H1 (cell line): ENCODE measurements around the gene RERE. TPM values are rescaled to one million over a fixed set of nuclear protein-coding genes. Genes with fewer than 3 reads are reported as not detected.

Experiments
- CTCF ChIA-PET: fragments of 300-600 bp; sonication (Branson Sonifier 250); formaldehyde crosslinking; loops from one replicate; lab custom pipeline; 2021; ENCODE audit not compliant: partially characterized antibody; lab: Charles Lee
- POLR2A ChIA-PET: fragments of 300-600 bp; sonication (Branson Sonifier 250); formaldehyde crosslinking; loops from one replicate; lab custom pipeline; 2021; ENCODE audit warnings: inconsistent platforms; ENCODE audit not compliant: partially characterized antibody; lab: Charles Lee
- DNase-seq, 2 experiments: peaks; one replicate each; pipeline versions ENCODE4 v3.0.0 to v3.0.0-alpha.2; 2010 to 2022; ENCODE audit warnings: low spot score in 2 of 2, low read depth in 1 of 2, mixed read lengths in 1 of 2
- FAIRE-seq: peaks from 2 replicates; lab custom pipeline; 2011; peaks lifted over from hg19 to GRCh38; lab: Jason Lieb, UNC
- H2AFZ ChIP-seq: 2 replicates; pipeline ENCODE4 v1.8.1; 2012; ENCODE audit warnings: low read length, inconsistent platforms
- H2AK5ac ChIP-seq: 2 replicates; pipeline ENCODE4 v1.6.1; 2013; ENCODE audit warnings: low read depth, low read length
- H2BK120ac ChIP-seq: replicated peaks from 2 replicates; pipeline ENCODE3; 2013; ENCODE audit warnings: low read depth, low read length, inconsistent platforms
- H2BK12ac ChIP-seq: 2 replicates; pipeline ENCODE4 v1.6.1; 2013; ENCODE audit warnings: low read depth, low read length
- H2BK15ac ChIP-seq: 2 replicates; pipeline ENCODE4 v1.6.1; 2013; ENCODE audit warnings: low read length
- H2BK20ac ChIP-seq: 2 replicates; pipeline ENCODE4 v1.6.1; 2013; ENCODE audit warnings: low read length
- H2BK5ac ChIP-seq: 2 replicates; pipeline ENCODE4 v1.6.1; 2013; ENCODE audit warnings: low read depth, low read length
- H3K14ac ChIP-seq: 2 replicates; pipeline ENCODE4 v1.6.1; 2013; ENCODE audit warnings: inconsistent platforms; ENCODE audit not compliant: insufficient read length
- H3K18ac ChIP-seq: 2 replicates; pipeline ENCODE4 v1.6.1; 2013; ENCODE audit warnings: low read length; ENCODE audit errors: extremely low read depth
- H3K23ac ChIP-seq: 2 replicates; pipeline ENCODE4 v1.6.1; 2013; ENCODE audit warnings: inconsistent platforms; ENCODE audit not compliant: insufficient read length
- H3K23me2 ChIP-seq: 2 replicates; pipeline ENCODE4 v1.6.1; 2013; ENCODE audit warnings: low read depth, low read length
- H3K27ac ChIP-seq: 2 replicates; pipeline ENCODE4 v1.6.1; 2011; ENCODE audit warnings: low read depth, low read length, inconsistent platforms
- H3K27me3 ChIP-seq, 4 experiments: replicated peaks in 1 of 4; 1 replicate in 1 of 4; 2 replicates in 3 of 4; pipeline versions ENCODE4 v1.6.1 to v1.8.1; 2011 to 2013; ENCODE audit warnings: low read length in 3 of 4, mild to moderate bottlenecking in 3 of 4, inconsistent platforms in 2 of 4, mixed read lengths in 2 of 4, moderate library complexity in 1 of 4; ENCODE audit not compliant: control insufficient read depth in 3 of 4, insufficient read depth in 3 of 4; ENCODE audit errors: extremely low read depth in 1 of 4
- H3K36me3 ChIP-seq, 4 experiments: 2 replicates each; pipeline versions ENCODE4 v1.6.1 to v1.8.1; 2011 to 2013; ENCODE audit warnings: mild to moderate bottlenecking in 4 of 4, low read length in 3 of 4, moderate library complexity in 2 of 4, control low read depth in 1 of 4, inconsistent platforms in 1 of 4; ENCODE audit not compliant: insufficient read depth in 4 of 4, control insufficient read depth in 2 of 4
- H3K4ac ChIP-seq: replicated peaks from 2 replicates; pipeline ENCODE3; 2013; ENCODE audit warnings: low read length, low read depth, mixed read lengths, inconsistent platforms; ENCODE audit not compliant: insufficient read length
- H3K4me1 ChIP-seq, 4 experiments: replicated peaks in 1 of 4; 1 replicate in 1 of 4; 2 replicates in 3 of 4; pipeline versions ENCODE4 v1.6.1 to v1.8.1; 2011 to 2013; ENCODE audit warnings: low read length in 3 of 4, inconsistent platforms in 2 of 4, mixed read lengths in 1 of 4; ENCODE audit not compliant: insufficient read depth in 4 of 4, control insufficient read depth in 3 of 4
- H3K4me2 ChIP-seq, 2 experiments: 2 replicates each; pipeline versions ENCODE4 v1.6.1 to v1.8.1; 2011 to 2013; ENCODE audit warnings: low read depth in 2 of 2, low read length in 2 of 2, control low read depth in 1 of 2, inconsistent platforms in 1 of 2, mild to moderate bottlenecking in 1 of 2; ENCODE audit not compliant: insufficient read depth in 1 of 2
- H3K4me3 ChIP-seq, 4 experiments: fragments of 200-600, 300-600 bp in 1 of 4; sonication (generic), shearing (Covaris generic), sonication (Bioruptor Twin) in 1 of 4; 2 replicates each; pipeline versions ENCODE4 v1.5.1 to v1.8.1; 2011 to 2016; ENCODE audit warnings: low read length in 4 of 4, low read depth in 3 of 4, control low read depth in 2 of 4, inconsistent platforms in 2 of 4, mild to moderate bottlenecking in 2 of 4, mixed read lengths in 1 of 4, moderate library complexity in 1 of 4; ENCODE audit not compliant: insufficient read depth in 2 of 4; ENCODE audit errors: extremely low read depth in 1 of 4
- H3K56ac ChIP-seq: replicated peaks from 2 replicates; pipeline ENCODE3; 2013; ENCODE audit warnings: low read depth, mild to moderate bottlenecking, mixed read lengths, low read length, inconsistent platforms; ENCODE audit not compliant: insufficient read length
- H3K79me1 ChIP-seq: 2 replicates; pipeline ENCODE4 v1.6.1; 2013; ENCODE audit warnings: low read depth, low read length, control low read depth
- H3K79me2 ChIP-seq, 2 experiments: 2 replicates each; pipeline versions ENCODE4 v1.6.1 to v1.8.1; 2012 to 2013; ENCODE audit warnings: low read length in 2 of 2, mild to moderate bottlenecking in 2 of 2, inconsistent platforms in 1 of 2; ENCODE audit not compliant: insufficient read depth in 2 of 2, control insufficient read depth in 1 of 2
- H3K9ac ChIP-seq, 4 experiments: replicated peaks in 1 of 4; 1 replicate in 1 of 4; 2 replicates in 3 of 4; pipeline versions ENCODE4 v1.6.1 to v1.8.1; 2011 to 2013; ENCODE audit warnings: low read depth in 3 of 4, low read length in 3 of 4, control low read depth in 2 of 4, mild to moderate bottlenecking in 2 of 4, moderate library complexity in 2 of 4, inconsistent platforms in 1 of 4; ENCODE audit errors: extremely low read depth in 1 of 4
- H3K9me3 ChIP-seq, 2 experiments: 2 replicates each; pipeline versions ENCODE4 v1.6.1 to v1.8.1; 2012 to 2013; ENCODE audit warnings: mild to moderate bottlenecking in 2 of 2, moderate library complexity in 2 of 2, control low read depth in 1 of 2, inconsistent platforms in 1 of 2, low read depth in 1 of 2, low read length in 1 of 2, mixed read lengths in 1 of 2; ENCODE audit not compliant: insufficient read depth in 2 of 2
- H4K20me1 ChIP-seq, 2 experiments: replicated peaks in 1 of 2; 2 replicates each; pipeline versions ENCODE3 to v1.8.1; 2011 to 2013; ENCODE audit warnings: inconsistent platforms in 2 of 2, low read length in 2 of 2, mild to moderate bottlenecking in 1 of 2; ENCODE audit not compliant: insufficient read depth in 2 of 2, control insufficient read depth in 1 of 2
- H4K5ac ChIP-seq: 2 replicates; pipeline ENCODE4 v1.6.1; 2013; ENCODE audit warnings: low read length, low read depth, mixed read lengths, inconsistent platforms; ENCODE audit not compliant: insufficient read length
- H4K8ac ChIP-seq: 2 replicates; pipeline ENCODE4 v1.8.0; 2013; ENCODE audit warnings: mild to moderate bottlenecking, moderate library complexity, low read length, inconsistent platforms; ENCODE audit not compliant: insufficient read depth; ENCODE audit errors: extremely low read depth
- H4K91ac ChIP-seq: replicated peaks from 2 replicates; pipeline ENCODE3; 2013; ENCODE audit warnings: low read length, mixed read lengths, inconsistent platforms; ENCODE audit not compliant: insufficient read length
- ATF3 ChIP-seq: IDR thresholded peaks from 2 replicates; pipeline ENCODE4 v1.6.1; 2011; ENCODE audit warnings: low read depth, mild to moderate bottlenecking, low read length; ENCODE audit not compliant: insufficient read depth
- CBX8 ChIP-seq: fragments of 300-800, 300-1000 bp; sonication (generic); IDR thresholded peaks from 2 replicates; pipeline ENCODE4 v1.7.1; 2016; ENCODE audit warnings: low read depth, low read length, borderline replicate concordance
- EP300 ChIP-seq, 2 experiments: IDR thresholded peaks; 1 replicate in 1 of 2; 2 replicates in 1 of 2; pipeline ENCODE4 v1.6.1; 2011 to 2012; ENCODE audit warnings: low read depth in 2 of 2, low read length in 2 of 2, mild to moderate bottlenecking in 2 of 2, borderline replicate concordance in 1 of 2, inconsistent platforms in 1 of 2, moderate library complexity in 1 of 2
- RFX5 ChIP-seq: IDR thresholded peaks from 2 replicates; pipeline ENCODE4 v1.6.1; 2011; ENCODE audit warnings: low read depth, low read length, improper control_type of control experiment, borderline replicate concordance
- RNF2 ChIP-seq: fragments of 200-900, 300-1000 bp; sonication (generic); IDR thresholded peaks from 2 replicates; pipeline ENCODE4 v1.7.1; 2016; ENCODE audit warnings: borderline replicate concordance, low read depth, mild to moderate bottlenecking, antibody characterized with exemption, low read length; ENCODE audit not compliant: poor library complexity, severe bottlenecking; ENCODE audit errors: missing control alignments
- USF2 ChIP-seq: IDR thresholded peaks from 2 replicates; pipeline ENCODE4 v1.6.1; 2011; ENCODE audit warnings: low read length, improper control_type of control experiment
- ZNF274 ChIP-seq: IDR thresholded peaks from 2 replicates; pipeline ENCODE4 v1.7.0; 2012; ENCODE audit warnings: low read length, borderline replicate concordance; ENCODE audit errors: extremely low read depth
- WGBS, 2 experiments: shearing (Covaris generic) in 1 of 2; methylation state at CpG; one replicate each; pipeline versions ENCODE4 v1.1.6 to v1.1.7; 2013 to 2015; ENCODE audit warnings: low lambda C conversion rate in 2 of 2, mixed read lengths in 2 of 2, inconsistent platforms in 1 of 2, low coverage in 1 of 2, missing lambda C conversion rate in 1 of 2; ENCODE audit not compliant: insufficient replicate concordance in 2 of 2, insufficient coverage in 1 of 2, insufficient read length in 1 of 2; ENCODE audit errors: extremely low coverage in 1 of 2, missing lambda C conversion rate in 1 of 2; 5-methylcytosine and 5-hydroxymethylcytosine counted together
- polyA plus RNA-seq, 7 experiments: library from polyadenylated mRNA; depleted of rRNA in 3 of 7; stranded (reverse) in 5 of 7; unstranded in 2 of 7; fragments of >200 nt in 5 of 7; fragments of 200-250 nt in 2 of 7; gene quantifications; 1 replicate in 5 of 7; 2 replicates in 1 of 7; 4 replicates in 1 of 7; pipeline versions ENCODE4 v1.2.1 to v1.2.3, GENCODE V29; 2011 to 2013; ENCODE audit warnings: missing spikeins in 2 of 7, mixed read lengths in 2 of 7
- total RNA-seq: library from RNA; stranded (reverse); fragmentation: NEBNext Ultra II Directional; extraction: Animal tissue kit (Norgen Biotek cat#: 25700); gene quantifications from 2 replicates; pipeline ENCODE4 v1.2.1, GENCODE V29; 2021
- TF ChIP-seq, protein P1 (sequence below), 3 experiments: IDR thresholded peaks; 1 replicate in 2 of 3; 2 replicates in 1 of 3; pipeline versions ENCODE4 v1.5.1 to v1.6.1; 2011; ENCODE audit warnings: low read length in 3 of 3, mild to moderate bottlenecking in 3 of 3, inconsistent platforms in 2 of 3, low read depth in 1 of 3, moderate library complexity in 1 of 3; ENCODE audit not compliant: insufficient read depth in 1 of 3; ENCODE audit errors: control extremely low read depth in 1 of 3

The RERE gene
- total and polyA plus RNA-seq, 2 of the 8 experiments (the other 6 are each of a cell fraction or from before 2014, with no cell fraction given): 15.3 to 142 TPM

DNA sequence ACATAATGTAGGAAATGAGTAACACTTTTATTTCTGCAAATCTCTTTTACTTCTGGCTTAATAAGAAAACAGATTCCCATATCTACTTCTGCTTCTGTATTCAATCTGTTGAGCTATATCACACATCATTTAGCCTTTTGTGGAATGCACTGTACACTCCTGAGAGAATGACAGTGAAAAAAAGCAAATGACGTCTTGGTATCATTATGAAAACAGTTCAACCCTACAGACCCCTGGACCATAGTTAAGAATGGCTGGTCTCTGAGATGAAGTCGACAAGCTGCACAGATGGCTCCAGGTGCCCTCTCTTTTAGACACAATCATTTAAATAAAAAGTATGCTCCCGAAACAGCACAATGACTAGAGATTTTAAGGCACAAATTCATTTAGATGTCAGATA, 247.0 kb downstream of the RERE start:
- no peak overlapping the region for H3K4me3 ChIP-seq
- H2BK120ac ChIP-seq: no peak overlapping the region
- no peak overlapping the region for H3K56ac ChIP-seq
- H4K91ac ChIP-seq: no peak overlapping the region
- H2BK12ac ChIP-seq: no peak overlapping the region
- DNase-seq (no peak), FAIRE-seq (no peak)
- H3K27me3 ChIP-seq: no peaks in the 10 kb centered on the region
- CTCF ChIA-PET: interaction anchor here (0.9 to 3.3 kb wide), 13 partner anchors 9 to 279 kb away, joined by 3 to 34 read pairs (median 3); no protein-coding TSS in a partner anchor
- H3K14ac ChIP-seq: no peak overlapping the region
- H2AFZ ChIP-seq: no peak overlapping the region
- no peak overlapping the region for H3K9ac ChIP-seq
- H2BK20ac ChIP-seq: no peak overlapping the region
- H3K18ac ChIP-seq: no peak overlapping the region
- POLR2A ChIA-PET: no interaction called here
- H3K23ac ChIP-seq: no peak overlapping the region
- no peaks in the 10 kb centered on the region for H3K9me3 ChIP-seq
- no peak overlapping the region for H4K5ac ChIP-seq
- no peak overlapping the region for H4K8ac ChIP-seq
- no peak overlapping the region for H2BK15ac ChIP-seq
- peaks cover 2 to 4% of the 10 kb centered on the region in 2 experiments for H4K20me1 ChIP-seq
- H3K23me2 ChIP-seq: no peaks in the 10 kb centered on the region
- 84% methylated on average over 3 of the region's 3 CpGs; no CpG with 5 or more reads in 1 of the 2 experiments for WGBS, 2 experiments
- H3K4me2 ChIP-seq: no peak overlapping the region
- no peak overlapping the region for H3K4ac ChIP-seq
- no peak overlapping the region for H2AK5ac ChIP-seq
- peaks cover 0 to 4% (median under 1%) of the 10 kb centered on the region in 4 experiments; a peak in 2 of 7 replicates for H3K4me1 ChIP-seq
- no peak overlapping the region for H2BK5ac ChIP-seq
- peaks cover 2% of the 10 kb centered on the region; the same call in 1 of the 2 replicates for H3K79me1 ChIP-seq
- no peak overlapping the region for H3K27ac ChIP-seq
- H3K79me2 ChIP-seq: peaks cover 2 to 82% of the 10 kb centered on the region in 2 experiments; a peak in 3 of 4 replicates
- no peaks in the 10 kb centered on the region for H3K36me3 ChIP-seq
- TF ChIP-seq USF2 (no peak), EP300 (IDR thresholded peaks at IDR 0.05; ENCODE audit: borderline replicate concordance in 1 of 2, low read depth in 2 of 2, low read length in 2 of 2) (no peak), RFX5 (no peak), CBX8 (no peak), RNF2 (no peak), ATF3 (no peak), ZNF274 (no peak)
- TF ChIP-seq, protein P1, sequence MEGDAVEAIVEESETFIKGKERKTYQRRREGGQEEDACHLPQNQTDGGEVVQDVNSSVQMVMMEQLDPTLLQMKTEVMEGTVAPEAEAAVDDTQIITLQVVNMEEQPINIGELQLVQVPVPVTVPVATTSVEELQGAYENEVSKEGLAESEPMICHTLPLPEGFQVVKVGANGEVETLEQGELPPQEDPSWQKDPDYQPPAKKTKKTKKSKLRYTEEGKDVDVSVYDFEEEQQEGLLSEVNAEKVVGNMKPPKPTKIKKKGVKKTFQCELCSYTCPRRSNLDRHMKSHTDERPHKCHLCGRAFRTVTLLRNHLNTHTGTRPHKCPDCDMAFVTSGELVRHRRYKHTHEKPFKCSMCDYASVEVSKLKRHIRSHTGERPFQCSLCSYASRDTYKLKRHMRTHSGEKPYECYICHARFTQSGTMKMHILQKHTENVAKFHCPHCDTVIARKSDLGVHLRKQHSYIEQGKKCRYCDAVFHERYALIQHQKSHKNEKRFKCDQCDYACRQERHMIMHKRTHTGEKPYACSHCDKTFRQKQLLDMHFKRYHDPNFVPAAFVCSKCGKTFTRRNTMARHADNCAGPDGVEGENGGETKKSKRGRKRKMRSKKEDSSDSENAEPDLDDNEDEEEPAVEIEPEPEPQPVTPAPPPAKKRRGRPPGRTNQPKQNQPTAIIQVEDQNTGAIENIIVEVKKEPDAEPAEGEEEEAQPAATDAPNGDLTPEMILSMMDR (IDR thresholded peaks at IDR 0.05; ENCODE audit: control extremely low read depth in 1 of 3, insufficient read depth in 1 of 3, low read depth in 1 of 3, low read length in 3 of 3): no peak
